NOMO-1 treated with dmso at 0.1 percent for 144 hours (cell line): ENCODE results near the gene CFAP299.
A peak's percentile ranks its signal among the peaks of the same experiment; 100 is the strongest.
"Not testable (repeated sequence)": the region's sequence is repeated elsewhere in the genome, so short reads cannot be mapped to it uniquely, and the experiment has no call there.

Experiments
- DNase-seq: peaks from one replicate; lab custom pipeline; 2025; ENCODE audit not compliant: unreplicated experiment; lab: John Stamatoyannopoulos, UW

CFAP299 gene

GRCh38 chr4:80439294-80440061 lies 103.9 kb downstream of the CFAP299 start:
- not testable (repeated sequence) for DNase-seq

GRCh38 chr4:80446248-80446647 lies 110.7 kb downstream of the CFAP299 start:
- DNase-seq: no peak

- no peak for DNase-seq
Measured at GRCh38 chr4:80446664-80447063, 111.1 kb downstream of the CFAP299 start.

- DNase-seq: no peak
Measured at GRCh38 chr4:80447493-80447892, 112.0 kb downstream of the CFAP299 start.

- DNase-seq: no peak
Measured at GRCh38 chr4:80448056-80448455, 112.5 kb downstream of the CFAP299 start.

GRCh38 chr4:80452055-80452454 lies 116.5 kb downstream of the CFAP299 start:
- no peak for DNase-seq

GRCh38 chr4:80452768-80453167 lies 117.2 kb downstream of the CFAP299 start:
- DNase-seq: no peak

GRCh38 chr4:80454040-80454439 lies 118.5 kb downstream of the CFAP299 start:
- DNase-seq: no peak

GRCh38 chr4:80454556-80454955 lies 119.0 kb downstream of the CFAP299 start:
- no peak for DNase-seq

GRCh38 chr4:80459918-80460473 lies 124.5 kb downstream of the CFAP299 start:
- no peak for DNase-seq

GRCh38 chr4:80461412-80461811 lies 125.9 kb downstream of the CFAP299 start:
- no peak for DNase-seq

- DNase-seq: peak; percentile 36
Measured at GRCh38 chr4:80462621-80463091, 127.1 kb downstream of the CFAP299 start.

GRCh38 chr4:80463509-80463908 lies 128.0 kb downstream of the CFAP299 start:
- no peak for DNase-seq

- no peak for DNase-seq
Measured at GRCh38 chr4:80465238-80465637, 129.7 kb downstream of the CFAP299 start.

- DNase-seq: no peak
Measured at GRCh38 chr4:80465736-80466135, 130.2 kb downstream of the CFAP299 start.

GRCh38 chr4:80466618-80467017 lies 131.1 kb downstream of the CFAP299 start:
- DNase-seq: no peak

GRCh38 chr4:80471756-80472155 lies 136.2 kb downstream of the CFAP299 start:
- no peak for DNase-seq

GRCh38 chr4:80475236-80475635 lies 139.7 kb downstream of the CFAP299 start:
- DNase-seq: no peak

- DNase-seq: no peak
Measured at GRCh38 chr4:80475798-80476197, 140.3 kb downstream of the CFAP299 start.

- no peak for DNase-seq
Measured at GRCh38 chr4:80484712-80485111, 149.2 kb downstream of the CFAP299 start.

- no peak for DNase-seq
Measured at GRCh38 chr4:80486603-80487002, 151.1 kb downstream of the CFAP299 start.

- DNase-seq: no peak
Measured at GRCh38 chr4:80489798-80490197, 154.3 kb downstream of the CFAP299 start.

GRCh38 chr4:80492761-80493160 lies 157.2 kb downstream of the CFAP299 start:
- no peak for DNase-seq
